HL-60 (cell line): ENCODE data around the gene CORO1C.

Experiments
- GABPA ChIP-seq: IDR thresholded peaks from 2 replicates; pipeline ENCODE4 v1.6.1; 2012; ENCODE audit warnings: low read depth
- TF ChIP-seq, protein P1 (sequence below): IDR thresholded peaks from one replicate; pipeline ENCODE4 v1.5.1; 2011; ENCODE audit warnings: low read length, control low read depth, inconsistent platforms; ENCODE audit not compliant: insufficient read depth

DNA sequence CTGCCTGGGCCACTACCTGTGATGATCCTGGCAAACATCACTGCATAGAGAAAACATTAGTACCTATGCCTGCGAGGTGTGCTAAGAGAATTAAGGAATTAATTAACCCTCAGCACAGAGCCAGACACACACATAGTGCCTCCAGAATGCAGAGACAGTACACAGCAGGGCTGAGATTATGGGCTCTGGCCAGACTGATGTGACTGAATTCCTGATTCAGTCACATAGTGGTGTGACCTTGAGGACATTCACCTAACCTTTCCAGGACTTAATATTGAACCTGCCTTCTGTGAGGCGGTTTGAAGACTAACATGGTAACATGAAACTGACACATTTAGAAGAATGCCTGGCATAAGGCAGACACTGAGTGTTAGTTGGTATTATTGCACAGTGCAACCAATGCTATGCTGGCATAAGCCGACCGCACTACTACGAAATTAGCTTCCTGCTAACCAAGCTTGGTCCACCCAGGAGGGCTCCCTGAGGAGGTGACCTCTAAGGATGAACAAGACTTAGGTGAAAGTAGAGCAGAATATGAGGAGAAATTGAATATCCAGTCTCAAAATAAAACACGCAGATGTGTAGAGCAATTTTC is 65.6 kb downstream of the CORO1C start:
- TF ChIP-seq, protein P1, sequence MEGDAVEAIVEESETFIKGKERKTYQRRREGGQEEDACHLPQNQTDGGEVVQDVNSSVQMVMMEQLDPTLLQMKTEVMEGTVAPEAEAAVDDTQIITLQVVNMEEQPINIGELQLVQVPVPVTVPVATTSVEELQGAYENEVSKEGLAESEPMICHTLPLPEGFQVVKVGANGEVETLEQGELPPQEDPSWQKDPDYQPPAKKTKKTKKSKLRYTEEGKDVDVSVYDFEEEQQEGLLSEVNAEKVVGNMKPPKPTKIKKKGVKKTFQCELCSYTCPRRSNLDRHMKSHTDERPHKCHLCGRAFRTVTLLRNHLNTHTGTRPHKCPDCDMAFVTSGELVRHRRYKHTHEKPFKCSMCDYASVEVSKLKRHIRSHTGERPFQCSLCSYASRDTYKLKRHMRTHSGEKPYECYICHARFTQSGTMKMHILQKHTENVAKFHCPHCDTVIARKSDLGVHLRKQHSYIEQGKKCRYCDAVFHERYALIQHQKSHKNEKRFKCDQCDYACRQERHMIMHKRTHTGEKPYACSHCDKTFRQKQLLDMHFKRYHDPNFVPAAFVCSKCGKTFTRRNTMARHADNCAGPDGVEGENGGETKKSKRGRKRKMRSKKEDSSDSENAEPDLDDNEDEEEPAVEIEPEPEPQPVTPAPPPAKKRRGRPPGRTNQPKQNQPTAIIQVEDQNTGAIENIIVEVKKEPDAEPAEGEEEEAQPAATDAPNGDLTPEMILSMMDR, result no peak
- no peak for TF ChIP-seq GABPA
